Measurements from ENCODE around the gene OR52J3. TPM values are rescaled to one million over a fixed set of nuclear protein-coding genes. Genes with fewer than 3 reads are reported as not detected.

The OR52J3 gene
- total and polyA plus RNA-seq, 2 donors (not counting 3 experiments of a cell fraction or from before 2014, with no cell fraction given) = not detected

DNA sequence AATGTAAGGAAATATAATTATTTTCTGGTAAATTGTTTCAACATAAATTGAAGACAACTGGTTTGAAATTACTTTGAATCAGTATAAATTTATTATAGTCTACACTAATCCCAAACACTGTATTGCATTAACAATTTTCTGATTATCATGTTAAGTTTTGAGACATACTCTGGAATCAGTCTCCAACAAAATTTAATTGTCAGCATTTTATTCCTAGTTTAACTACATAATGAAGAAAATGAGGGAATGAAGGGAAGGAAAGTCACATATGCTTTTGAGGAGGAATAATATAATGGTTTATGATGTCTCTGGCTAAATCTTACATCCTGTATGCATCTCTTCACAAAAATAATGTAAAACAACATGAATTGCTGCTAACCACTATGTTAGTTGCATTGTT, 37.3 kb downstream of the OR52J3 start:
- dilution Hi-C loops (cut with MboI; ENCODE audit: extremely low pct_ligation_motif_present, low sequenced_read_pairs) (no loop called here), intact Hi-C loops (cut with micrococcal nuclease) (no loop called here)
- H3K4me1 ChIP-seq (ENCODE audit: control insufficient read depth, extremely low read depth, insufficient read depth, low read length) = no peaks in the 10 kb centered on the region
- no peak overlapping the region for H3K4me3 ChIP-seq (replicated peaks in 1 of 3; ENCODE audit: insufficient read depth in 1 of 3, low read depth in 1 of 3, low read length in 3 of 3)
- POLR2A ChIA-PET = no interaction called here
- no peak overlapping the region for H2AFZ ChIP-seq (ENCODE audit: low read depth, low read length)
- H3K79me2 ChIP-seq (ENCODE audit: control insufficient read depth, insufficient read depth, low read length) = no peaks in the 10 kb centered on the region
- DNase-seq (ENCODE audit: low read depth, low spot score) (no peak), FAIRE-seq (no peak)
- TF ChIP-seq FOS (IDR thresholded peaks at IDR 0.05; ENCODE audit: borderline replicate concordance, insufficient read depth, low read length) (no peak), EZH2 (IDR thresholded peaks at IDR 0.05; ENCODE audit: borderline replicate concordance, low read depth, low read length, severe bottlenecking) (no peak), MYC (IDR thresholded peaks at IDR 0.05; ENCODE audit: low read depth, low read length) (no peak), POLR2A (IDR thresholded peaks at IDR 0.05; ENCODE audit: low read depth, low read length) (no peak), JUN (IDR thresholded peaks at IDR 0.05; ENCODE audit: borderline replicate concordance, insufficient read depth, insufficient read length, low read depth) (no peak), GATA2 (IDR thresholded peaks at IDR 0.05; ENCODE audit: insufficient read depth, insufficient read length, low read depth, low read length) (no peak), POLR2AphosphoS5 (IDR thresholded peaks at IDR 0.05; ENCODE audit: insufficient read depth, low read depth, low read length) (no peak)
- TF ChIP-seq, protein P1, sequence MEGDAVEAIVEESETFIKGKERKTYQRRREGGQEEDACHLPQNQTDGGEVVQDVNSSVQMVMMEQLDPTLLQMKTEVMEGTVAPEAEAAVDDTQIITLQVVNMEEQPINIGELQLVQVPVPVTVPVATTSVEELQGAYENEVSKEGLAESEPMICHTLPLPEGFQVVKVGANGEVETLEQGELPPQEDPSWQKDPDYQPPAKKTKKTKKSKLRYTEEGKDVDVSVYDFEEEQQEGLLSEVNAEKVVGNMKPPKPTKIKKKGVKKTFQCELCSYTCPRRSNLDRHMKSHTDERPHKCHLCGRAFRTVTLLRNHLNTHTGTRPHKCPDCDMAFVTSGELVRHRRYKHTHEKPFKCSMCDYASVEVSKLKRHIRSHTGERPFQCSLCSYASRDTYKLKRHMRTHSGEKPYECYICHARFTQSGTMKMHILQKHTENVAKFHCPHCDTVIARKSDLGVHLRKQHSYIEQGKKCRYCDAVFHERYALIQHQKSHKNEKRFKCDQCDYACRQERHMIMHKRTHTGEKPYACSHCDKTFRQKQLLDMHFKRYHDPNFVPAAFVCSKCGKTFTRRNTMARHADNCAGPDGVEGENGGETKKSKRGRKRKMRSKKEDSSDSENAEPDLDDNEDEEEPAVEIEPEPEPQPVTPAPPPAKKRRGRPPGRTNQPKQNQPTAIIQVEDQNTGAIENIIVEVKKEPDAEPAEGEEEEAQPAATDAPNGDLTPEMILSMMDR (IDR thresholded peaks at IDR 0.05; ENCODE audit: extremely low read depth in 1 of 2, insufficient read depth in 1 of 2, low read depth in 1 of 2, low read length in 2 of 2) = no peak
- TF ChIP-seq, protein P2, sequence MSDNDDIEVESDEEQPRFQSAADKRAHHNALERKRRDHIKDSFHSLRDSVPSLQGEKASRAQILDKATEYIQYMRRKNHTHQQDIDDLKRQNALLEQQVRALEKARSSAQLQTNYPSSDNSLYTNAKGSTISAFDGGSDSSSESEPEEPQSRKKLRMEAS (IDR thresholded peaks at IDR 0.05; ENCODE audit: insufficient read depth, insufficient read length) = no peak
- no peaks in the 10 kb centered on the region for H3K9me1 ChIP-seq (replicated peaks; ENCODE audit: control insufficient read depth, extremely low read depth, insufficient read depth, low read length)
- BruUV-seq (replicated peaks) = no TSS peak
- no peak overlapping the region for H3K4me2 ChIP-seq (ENCODE audit: insufficient read depth, low read length)
- H3K27ac ChIP-seq (ENCODE audit: insufficient read depth, low read depth, low read length) = no peak overlapping the region
- no peak overlapping the region for H3K9ac ChIP-seq (replicated peaks; ENCODE audit: extremely low read depth, insufficient read depth, low read length)
- H3K9me3 ChIP-seq (replicated peaks; ENCODE audit: control insufficient read depth, insufficient read depth, low read length) = no peaks in the 10 kb centered on the region
- peaks cover 0 to 2% of the 10 kb centered on the region in 2 experiments for H3K27me3 ChIP-seq (ENCODE audit: control insufficient read depth in 2 of 2, insufficient read depth in 2 of 2, low read length in 2 of 2)
- no peaks in the 10 kb centered on the region for H4K20me1 ChIP-seq (replicated peaks; ENCODE audit: control insufficient read depth, extremely low read depth, insufficient read depth, low read length)
- H3K36me3 ChIP-seq (ENCODE audit: control insufficient read depth in 2 of 2, extremely low read depth in 1 of 2, insufficient read depth in 2 of 2, low read length in 2 of 2) = no peaks in the 10 kb centered on the region
- CTCF ChIA-PET = no interaction called here
